Activated CD4-positive, alpha-beta T cell treated with anti-CD3 and anti-CD28 coated beads for 24 hours (primary cell): Measurements from ENCODE around the gene PLA2G4D.

Experiments used
- DNase-seq, 2 donors: peaks; one replicate each; pipeline ENCODE4 v3.0.0-alpha.2; 2020; ENCODE audit warnings: low read depth in 2 of 2

The PLA2G4D gene

DNA sequence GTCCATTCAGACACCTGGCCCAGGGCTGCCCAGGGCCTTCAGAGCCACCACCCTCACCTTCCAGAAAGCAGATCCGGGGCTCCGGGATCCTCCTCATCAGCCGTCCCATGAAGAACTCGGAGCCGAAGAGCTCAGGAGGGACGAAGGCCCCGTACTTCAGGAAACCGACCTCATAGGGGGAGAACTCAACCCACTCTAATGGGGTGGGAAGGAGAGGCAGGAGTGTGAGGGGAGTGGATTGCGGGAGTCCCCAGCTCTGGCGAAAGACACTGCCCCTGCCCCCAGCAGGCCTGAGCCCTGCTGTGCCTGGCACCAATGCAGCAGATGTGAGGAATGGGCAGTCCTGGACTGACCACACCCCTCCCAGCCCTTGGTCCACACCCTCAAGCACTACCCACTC is 22.6 kb downstream of the PLA2G4D start:
- DNase-seq: no peak

- DNase-seq: no peak
Measured at GRCh38 chr15:42070976-42071350, 23.4 kb downstream of the PLA2G4D start.

- DNase-seq: no peak
Measured at GRCh38 chr15:42070279-42070975, 23.9 kb downstream of the PLA2G4D start.

DNA sequence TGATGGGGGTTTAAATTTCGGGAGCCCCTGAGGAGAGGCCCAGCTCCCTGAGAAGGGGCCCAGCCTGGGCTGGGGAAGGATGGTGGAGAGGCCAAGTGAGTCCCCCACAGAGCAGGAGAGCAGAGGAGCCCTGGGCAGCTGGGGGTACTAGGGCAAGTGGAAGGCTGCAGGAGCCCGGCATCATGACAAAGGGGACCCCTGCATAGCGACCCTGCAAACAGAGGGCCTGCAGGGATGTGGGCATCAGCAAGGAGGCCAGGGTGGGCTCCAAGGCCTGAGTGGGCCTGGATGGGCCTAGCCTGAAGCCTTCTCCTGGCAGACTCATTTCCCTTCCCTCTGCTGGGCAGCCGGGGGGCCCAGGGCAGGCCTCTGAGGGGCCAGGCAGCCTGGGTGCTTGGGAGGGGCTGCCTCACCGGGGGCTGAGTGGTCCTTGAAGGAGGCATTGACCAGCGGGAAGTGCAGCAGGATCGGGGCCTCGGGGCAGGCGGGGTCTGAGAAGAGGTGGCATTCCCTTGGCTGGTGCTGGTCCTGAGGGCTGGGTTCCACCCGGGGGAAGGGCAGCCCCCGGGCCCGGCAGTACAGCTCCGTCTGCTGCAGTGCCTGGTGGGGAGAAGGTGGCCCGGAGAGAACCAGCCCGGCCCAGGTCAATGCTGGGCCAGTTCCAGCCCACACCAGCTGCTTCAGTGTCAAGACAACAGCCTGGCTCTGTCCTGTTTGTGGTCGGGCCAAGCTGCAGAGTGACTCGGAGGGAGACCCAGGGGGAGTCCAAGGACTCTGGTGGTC is 24.7 kb downstream of the PLA2G4D start:
- no peak for DNase-seq

DNA sequence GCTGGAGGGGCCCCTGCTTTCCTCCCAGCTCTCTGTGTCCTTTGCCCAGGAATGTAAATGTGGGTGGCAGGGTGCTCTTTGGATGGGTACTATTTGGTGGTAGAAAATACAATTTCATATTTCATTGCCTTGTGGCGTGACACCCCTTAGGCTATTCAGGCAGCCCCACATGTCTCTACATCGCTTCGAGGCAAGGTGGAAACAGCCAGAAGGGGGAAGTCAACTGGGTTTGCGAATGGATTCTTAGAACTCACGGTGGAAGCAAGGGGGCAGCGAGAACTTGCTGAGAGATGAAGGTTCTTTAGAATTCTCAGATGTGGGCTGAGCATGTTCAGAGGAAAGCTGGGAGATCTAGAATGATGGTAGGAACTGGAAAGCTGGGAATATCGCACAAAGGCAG is 25.3 kb downstream of the PLA2G4D start:
- DNase-seq: no peak

DNA sequence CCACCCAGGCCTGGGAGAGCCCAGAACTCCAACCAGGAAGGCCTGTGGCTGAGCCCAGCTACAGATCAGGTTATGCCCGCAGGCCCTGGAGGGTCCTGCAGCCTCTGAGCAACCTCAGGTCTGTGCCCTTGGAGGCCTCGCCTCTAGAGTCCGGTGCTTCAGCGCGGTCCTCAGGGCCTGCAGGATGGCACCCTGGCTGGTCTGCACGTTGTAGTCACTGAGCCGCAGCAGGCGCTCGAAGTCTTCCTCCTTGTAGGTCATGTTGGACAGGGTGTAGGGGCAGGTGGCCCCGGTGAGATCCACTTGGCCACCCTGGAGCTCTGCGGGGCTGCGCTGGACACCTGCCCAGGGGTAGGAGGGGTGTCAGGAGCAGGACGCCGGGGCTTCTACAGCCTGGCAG is 25.8 kb downstream of the PLA2G4D start:
- no peak for DNase-seq

DNA sequence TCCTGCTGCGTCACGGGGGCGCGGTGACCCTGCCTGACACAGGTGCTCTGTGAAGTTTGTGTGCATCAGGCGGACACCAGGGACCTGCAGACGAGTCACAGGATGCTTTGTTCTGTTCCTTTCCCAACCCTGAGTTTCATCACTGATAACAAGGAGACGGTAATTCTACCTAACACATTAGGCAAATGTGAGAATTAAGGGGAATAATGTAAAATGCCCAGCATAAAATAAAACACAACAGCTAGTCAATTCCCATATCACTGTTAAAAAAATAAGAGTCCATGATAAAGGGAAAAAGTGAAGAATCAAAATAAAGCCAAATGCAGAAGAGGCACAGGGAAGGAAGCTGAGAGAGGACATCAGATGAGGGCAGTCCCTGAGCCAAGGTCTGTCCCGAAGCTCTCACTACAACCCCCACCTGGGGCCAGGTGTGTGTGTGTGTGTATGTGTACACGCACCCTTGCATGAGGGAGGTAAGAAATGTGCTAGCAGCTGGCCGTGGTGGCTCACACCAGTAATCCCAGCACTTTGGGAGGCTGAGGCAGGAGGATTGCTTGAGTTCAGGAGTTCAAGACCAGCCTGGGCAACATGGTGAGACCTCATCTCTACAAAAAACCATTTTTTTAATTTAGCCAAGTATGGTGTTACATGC is 27.5 kb downstream of the PLA2G4D start:
- DNase-seq: no peak

GRCh38 chr15:42065468-42065867 is 28.9 kb downstream of the PLA2G4D start:
- no peak for DNase-seq

DNA sequence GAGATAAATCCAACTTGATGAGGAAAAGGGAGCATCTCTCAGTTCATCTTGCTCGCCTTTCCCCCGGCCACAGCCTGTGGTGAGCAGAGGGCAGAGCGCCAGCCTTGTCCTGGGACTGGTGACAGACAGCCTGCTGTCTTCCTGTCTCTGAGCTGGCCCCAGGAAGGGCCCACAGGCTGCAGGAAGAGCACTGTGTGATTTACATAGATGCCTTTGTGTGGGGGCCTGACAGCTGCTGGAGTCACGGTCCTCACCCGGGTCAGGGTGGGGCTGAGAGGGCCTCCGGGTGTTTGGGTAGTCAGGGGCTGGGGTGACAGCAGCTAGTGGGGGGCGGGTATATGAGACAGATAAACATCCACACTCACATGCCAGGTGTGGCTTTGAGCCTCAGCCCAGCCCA is 29.3 kb downstream of the PLA2G4D start:
- DNase-seq: no peak

GRCh38 chr15:42064271-42064670 is 30.1 kb downstream of the PLA2G4D start:
- DNase-seq: no peak

DNA sequence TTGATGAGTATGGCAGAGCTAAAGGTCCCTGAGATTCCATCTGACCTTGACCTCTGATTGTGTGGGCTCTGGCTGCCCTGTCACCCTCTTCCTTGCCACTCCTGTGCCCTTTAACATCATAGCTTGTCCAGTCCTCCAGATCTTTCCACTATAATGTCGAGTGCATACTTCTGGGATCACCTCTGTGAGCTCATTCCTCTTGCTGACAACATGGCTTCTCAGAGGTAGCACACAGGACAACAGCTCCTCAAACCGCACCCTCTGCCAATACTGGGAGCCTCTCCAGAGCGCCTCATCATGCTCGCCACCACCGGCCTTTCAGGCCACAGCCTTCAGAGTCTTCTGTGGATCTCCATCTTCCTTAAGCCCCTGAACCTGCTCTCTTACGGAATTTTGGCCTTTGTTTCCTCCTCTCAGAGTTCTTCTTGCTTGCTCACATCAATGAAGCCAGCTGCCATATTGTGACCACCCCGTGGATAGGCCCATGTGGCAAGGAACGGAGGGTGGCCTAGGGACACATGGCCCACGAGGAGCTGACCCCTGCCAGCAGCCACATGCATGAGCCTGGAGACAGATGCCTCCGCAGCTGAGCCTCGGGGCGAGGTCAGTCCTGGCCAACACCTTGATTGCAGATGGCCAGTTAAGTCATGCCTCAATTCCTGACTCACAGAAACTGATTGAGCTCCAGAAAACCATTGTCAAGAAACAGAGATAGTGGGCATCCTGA is 31.1 kb downstream of the PLA2G4D start:
- DNase-seq: no peak

DNA sequence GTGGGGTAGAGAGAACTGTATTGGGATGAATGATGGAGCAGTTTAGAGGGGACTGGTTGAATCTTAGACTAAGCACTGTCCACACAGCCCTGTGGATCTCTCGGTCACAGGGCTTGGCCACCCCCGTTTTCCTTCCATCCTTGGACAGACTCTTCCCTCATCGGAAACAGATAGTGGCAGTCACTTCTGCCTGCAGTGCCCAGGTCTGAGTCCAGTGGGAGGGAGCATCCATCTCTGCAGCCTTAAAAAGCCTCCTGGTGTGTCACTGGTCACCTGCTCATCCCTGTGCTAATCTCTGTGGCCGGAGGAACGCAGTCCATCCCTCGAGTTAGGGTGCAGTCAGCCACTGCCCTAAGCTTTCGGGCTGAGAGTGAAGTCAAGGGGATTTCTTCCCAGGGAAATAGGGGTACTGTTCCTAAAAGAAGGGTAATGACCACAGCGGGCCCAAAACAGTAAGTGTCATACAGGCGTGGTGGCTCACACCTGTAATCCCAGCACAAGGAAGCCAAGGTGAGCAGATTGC is 32.0 kb downstream of the PLA2G4D start:
- DNase-seq: no peak

DNA sequence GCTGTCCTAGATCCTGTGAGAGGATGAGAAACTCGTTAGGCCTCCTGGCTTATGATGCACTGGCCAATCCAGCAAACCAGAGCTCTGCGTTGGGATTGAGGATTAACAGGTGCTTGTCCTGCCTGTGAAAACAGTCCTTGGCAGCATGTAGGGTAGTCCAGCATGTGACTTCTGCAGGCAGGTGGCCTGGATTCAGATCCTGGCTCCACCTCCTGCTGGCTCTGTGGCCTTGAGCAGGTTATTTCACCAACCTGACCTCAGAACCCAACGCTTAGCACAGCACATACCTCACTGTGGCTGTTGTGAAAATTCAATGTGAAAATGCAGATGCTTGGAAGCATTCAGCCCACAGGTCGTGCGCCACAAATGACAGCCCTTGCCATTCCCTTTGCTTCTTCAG is 33.6 kb downstream of the PLA2G4D start:
- no peak for DNase-seq

GRCh38 chr15:42060477-42060763 is 33.9 kb downstream of the PLA2G4D start:
- no peak for DNase-seq

GRCh38 chr15:42059661-42060476 is 34.5 kb downstream of the PLA2G4D start:
- peak; percentile 63 to 67 for DNase-seq

DNA sequence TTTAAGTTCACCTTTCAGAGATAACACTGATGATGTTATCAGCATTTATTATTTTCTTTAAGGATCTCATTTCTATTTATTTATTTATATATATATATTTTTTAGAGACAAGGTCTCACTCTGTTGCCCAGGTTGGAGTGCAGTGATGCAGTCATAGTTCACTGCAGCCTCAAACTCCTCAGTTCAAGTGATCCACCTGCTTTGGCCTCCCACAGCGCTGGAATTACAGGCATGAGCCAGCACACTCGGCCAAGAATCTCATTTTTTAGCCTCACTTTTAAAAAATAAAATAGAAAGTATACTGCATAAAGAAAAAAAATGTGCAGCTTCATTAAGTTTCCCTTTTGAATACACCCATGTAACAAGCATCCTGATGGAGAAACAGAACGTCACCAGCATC is 35.6 kb downstream of the PLA2G4D start:
- no peak for DNase-seq

- no peak for DNase-seq
Measured at GRCh38 chr15:42057799-42058646, 36.3 kb downstream of the PLA2G4D start.

DNA sequence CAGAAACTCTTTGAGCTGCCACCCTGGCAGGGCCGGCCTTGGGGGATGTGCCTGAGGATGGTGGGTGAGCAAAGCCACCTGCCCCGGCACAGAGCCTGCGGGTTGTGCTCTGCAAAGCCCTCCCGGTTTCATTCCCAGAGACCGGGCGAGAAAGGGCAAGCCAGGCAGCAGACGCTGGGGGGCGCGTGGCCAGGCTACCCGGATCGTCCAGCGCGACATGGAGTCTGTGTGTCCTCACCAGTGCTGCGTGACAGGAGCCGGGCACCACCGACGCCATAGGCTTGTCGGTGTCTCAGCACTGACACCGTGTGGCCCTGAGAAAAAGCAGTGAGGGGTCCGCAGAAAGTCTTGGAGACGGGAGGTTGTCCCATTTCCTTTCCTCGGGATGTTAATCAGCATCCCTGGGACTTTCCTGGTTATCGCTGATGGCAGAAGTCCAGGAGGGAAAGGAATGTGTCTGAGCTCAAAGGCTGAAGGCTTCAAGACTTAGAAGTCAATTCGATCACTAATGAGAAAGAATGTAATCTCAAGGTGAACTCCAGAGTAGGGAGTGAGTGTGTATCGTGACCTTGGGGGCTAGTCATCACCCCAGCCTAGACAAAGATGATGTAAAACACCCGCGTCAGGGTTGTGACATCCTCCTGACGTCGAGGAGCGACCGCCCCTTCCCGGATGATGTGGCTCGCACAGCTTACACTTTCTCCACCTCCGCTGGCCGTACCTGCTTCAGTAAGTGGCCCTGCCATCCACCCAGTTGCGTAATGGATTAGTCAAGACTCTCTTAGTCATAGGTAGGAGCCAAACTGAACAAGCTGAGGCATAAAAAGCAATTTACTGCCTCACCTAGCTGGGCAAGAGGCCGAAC is 37.2 kb downstream of the PLA2G4D start:
- DNase-seq: peak in 1 of 2 donors; percentile 29

GRCh38 chr15:42053914-42054313 is 40.4 kb downstream of the PLA2G4D start:
- no peak for DNase-seq
